Measurements from ENCODE around the gene TMEM151B. TPM values are rescaled to one million over a fixed set of nuclear protein-coding genes. Genes with fewer than 3 reads are reported as not detected.

Gene TMEM151B
- total RNA-seq, 2 donors from 2014 or later = not detected

GRCh38 chr6:44258921-44259320, 11.3 kb upstream of the TMEM151B start:
- DNase-seq (ENCODE audit: low spot score) = no peak
- intact Hi-C loops (cut with DNase I) = no loop called here

GRCh38 chr6:44260011-44260410, 10.2 kb upstream of the TMEM151B start:
- intact Hi-C loops (cut with DNase I) = no loop called here
- no peak for DNase-seq (ENCODE audit: low spot score)

- DNase-seq (ENCODE audit: low spot score) = no peak
- intact Hi-C loops (cut with DNase I) = no loop called here
Measured at GRCh38 chr6:44260451-44261297, 9.6 kb upstream of the TMEM151B start.

DNA sequence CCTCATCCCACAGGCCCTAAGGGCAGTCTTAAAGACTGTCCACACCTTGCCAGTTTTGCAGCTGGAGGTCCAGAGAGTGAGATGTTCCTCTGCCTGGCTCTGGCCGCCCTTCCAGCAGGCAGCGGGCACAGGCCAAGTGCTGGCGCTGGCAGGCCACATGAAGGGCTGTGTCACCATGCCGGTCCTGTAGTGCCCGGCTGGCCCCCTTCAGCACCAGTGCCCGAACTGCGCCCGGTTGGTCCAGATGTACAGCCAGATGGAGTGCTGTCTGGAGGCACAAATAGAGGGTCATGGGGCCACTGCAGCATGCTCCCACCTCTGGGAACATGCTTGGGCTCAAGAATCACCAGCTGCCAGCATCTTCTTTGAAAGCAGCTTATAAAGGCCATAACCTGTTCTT, 8.7 kb upstream of the TMEM151B start:
- intact Hi-C loops (cut with DNase I) = no loop called here
- no peak for DNase-seq (ENCODE audit: low spot score)

DNA sequence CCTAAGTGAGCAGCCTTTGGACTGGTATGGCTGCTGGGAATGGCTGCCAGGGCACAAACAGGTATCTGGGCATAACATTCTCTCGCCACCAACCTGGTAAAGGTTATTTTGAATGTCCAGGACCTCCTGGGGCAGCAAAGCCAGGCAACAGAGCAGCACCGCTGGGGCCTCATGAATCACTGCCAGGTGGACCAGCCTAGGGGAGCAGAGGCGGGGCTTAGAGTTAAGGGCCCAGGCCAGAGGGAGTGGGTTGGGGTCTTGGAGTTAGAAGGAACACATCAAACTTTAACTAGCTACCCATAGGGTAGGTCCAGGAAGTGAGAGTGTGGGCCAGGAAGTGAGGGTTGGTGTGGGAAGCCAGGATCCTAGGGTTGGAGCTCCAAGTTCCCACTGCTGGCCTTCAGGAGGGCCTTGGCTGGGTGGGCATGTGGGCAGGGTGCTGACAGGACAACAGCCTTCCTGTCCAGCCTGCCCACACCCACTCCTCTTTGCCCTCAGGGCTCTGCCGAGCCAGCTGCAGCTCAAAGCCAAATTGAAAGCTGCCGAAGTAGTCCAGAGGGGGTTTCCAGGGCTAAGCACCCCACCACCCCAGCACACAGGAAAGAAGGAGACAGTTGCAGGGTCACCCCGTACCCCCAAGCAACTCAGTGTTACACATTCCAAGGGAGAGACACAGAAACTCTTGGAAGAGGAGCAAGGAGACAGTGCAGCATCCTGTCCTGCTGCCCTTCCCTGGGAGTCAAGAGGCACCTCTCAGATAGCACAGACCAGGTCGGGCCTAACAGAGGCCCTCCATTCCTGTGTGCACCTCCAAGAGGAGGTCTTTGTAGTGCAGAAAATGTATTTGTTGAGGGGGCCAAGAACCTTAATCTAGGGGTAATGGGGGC, 7.5 kb upstream of the TMEM151B start:
- intact Hi-C loops (cut with DNase I) = no loop called here

GRCh38 chr6:44263354-44264100, 6.7 kb upstream of the TMEM151B start:
- peak; percentile 74 for DNase-seq (ENCODE audit: low spot score)
- intact Hi-C loops (cut with DNase I) = no loop called here

More for the DNA sequence above, 7.5 kb upstream of the TMEM151B start:
- DNase-seq (ENCODE audit: low spot score) = peak; percentile 47

DNA sequence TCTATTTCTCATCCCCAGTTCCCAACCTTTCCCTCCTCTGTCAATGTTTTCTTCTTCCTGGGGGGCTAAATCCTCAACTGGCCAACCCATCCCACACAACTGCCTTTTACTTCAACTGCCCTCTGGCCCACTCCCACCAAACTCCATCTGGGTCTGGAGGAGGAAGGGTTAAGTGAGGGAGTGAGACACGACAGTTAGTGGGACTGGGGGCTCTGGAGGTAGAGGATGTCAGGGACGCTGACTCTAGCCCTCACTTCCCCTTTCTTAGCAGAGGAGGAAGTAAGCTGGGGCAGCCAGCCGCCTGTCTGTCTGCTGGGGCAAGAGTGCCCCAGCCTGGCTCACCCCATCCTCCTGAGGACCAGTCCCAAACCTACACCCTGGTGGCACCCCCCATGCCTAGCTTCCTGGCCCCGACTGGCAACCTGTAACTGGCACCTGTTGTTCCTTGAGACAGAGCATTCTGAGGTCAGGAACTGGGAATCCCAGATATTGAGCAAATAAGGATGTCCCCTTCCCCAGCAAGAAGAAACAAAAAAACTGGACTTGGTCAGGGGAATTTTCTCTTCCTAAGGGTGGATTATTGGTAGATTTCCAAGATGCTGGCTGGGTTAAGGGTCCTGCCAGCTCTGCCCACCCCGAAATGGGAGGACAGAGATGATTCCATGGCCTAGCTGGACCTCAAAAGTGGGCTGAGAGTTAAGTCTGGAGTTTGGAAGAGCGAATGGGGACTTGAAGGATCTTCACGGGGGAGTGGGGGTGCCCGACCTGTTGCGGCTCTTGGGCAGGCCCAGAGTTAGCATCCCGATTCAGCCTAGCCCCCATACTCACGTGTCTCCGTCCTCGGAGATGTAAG, 5.9 kb upstream of the TMEM151B start:
- intact Hi-C loops (cut with DNase I) = loop anchor here in 1 of 2 donors (5.0 kb wide), 1 partner anchor 73 kb away; no protein-coding TSS in a partner anchor
- peak; percentile 89 for DNase-seq (ENCODE audit: low spot score)

DNA sequence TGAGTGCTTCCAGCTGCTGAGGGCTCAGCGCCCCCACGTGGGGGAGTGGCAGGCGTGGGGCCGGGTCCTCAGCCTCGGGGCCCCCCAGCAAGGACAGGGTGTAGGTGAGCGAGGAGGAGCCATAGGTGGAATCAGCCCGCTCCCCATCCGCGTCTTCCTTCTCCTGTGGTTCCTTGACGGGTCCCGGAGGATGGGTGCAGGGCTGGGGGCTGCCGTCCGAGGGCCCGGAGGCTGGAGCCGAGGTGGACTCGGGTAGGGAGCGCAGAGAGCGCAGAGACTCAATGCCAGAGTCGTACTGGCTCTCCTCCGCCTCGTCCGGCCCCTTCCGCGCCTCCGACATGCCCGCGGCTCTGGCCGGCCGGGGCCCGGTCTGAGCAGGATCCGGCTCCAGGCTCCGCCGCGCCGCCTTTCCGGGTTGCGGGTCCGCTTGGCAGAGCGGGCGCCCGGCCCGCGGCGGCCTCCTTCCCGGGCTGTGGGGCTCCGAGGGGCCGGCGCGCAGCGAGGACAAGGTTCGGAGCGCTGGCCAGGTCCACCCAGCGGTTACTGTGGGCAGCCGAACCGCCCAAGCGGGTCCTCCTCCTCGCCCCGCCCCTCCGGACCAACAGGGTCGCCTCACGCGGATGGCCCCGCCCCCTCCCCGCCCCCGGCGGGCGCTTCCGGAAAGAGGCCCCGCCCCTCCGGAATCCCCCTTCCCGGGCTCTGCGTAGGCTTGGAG, 5.1 kb upstream of the TMEM151B start, which contains the start of gene NFKBIE:
Gene NFKBIE (minus strand): TSS at position 545 of the 715 bp plus-strand sequence. CDS start 205 bp downstream, at position 340.
- DNase-seq (ENCODE audit: low spot score) = peak; percentile 98
- intact Hi-C loops (cut with DNase I) = loop anchor here in 1 of 2 donors (5.0 kb wide), 1 partner anchor 72 kb away; no protein-coding TSS in a partner anchor

DNA sequence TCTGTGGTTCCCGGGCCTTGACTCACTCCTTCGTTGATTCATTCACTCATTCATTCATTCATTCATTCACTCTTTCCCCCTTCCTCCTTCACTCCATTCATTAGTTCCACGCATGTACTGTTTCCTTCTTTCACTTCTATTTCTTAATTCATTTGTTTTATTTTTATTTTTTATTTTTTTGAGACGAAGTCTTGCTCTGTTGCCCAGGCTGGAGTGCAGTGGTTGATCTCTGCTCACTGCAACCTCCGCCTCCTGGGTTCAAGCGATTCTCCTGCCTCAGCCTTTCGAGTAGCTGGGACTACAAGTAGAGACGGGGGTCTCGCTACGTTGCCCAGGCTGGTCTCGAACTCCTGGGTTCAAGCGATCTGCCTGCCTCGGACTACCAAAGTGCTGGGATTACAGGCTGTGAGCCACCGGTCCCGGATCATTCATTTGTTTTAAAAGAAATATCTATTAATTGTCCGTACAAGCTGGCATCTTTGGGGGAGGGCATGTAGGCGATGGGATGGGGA, 4.5 kb upstream of the TMEM151B start:
- no peak for DNase-seq (ENCODE audit: low spot score)
- intact Hi-C loops (cut with DNase I) = loop anchor here (1.0 to 5.0 kb wide), 2 partner anchors 39 to 72 kb away; no protein-coding TSS in a partner anchor

DNA sequence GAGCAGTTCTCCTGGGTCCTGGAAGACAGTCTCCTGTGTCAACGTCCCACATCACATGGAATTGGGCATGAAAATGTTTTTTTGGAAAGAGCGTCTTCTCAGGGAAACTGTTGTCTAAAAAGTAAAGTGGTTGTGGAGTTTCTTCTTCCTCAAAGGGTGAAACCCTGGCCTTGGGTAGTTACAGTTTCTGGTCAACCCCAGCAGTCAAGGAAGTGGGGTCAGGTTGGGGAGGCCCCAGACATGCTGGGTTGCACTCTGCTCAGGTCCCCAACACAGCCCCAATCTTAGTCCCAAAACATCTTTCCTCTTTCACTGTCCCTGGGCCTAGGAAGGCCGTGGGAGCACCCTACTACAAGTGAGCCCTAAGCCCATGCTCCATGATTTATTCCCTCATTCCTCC, 3.9 kb upstream of the TMEM151B start:
- intact Hi-C loops (cut with DNase I) = loop anchor here (1.0 to 5.0 kb wide), 2 partner anchors 40 to 71 kb away; no protein-coding TSS in a partner anchor
- no peak for DNase-seq (ENCODE audit: low spot score)

DNA sequence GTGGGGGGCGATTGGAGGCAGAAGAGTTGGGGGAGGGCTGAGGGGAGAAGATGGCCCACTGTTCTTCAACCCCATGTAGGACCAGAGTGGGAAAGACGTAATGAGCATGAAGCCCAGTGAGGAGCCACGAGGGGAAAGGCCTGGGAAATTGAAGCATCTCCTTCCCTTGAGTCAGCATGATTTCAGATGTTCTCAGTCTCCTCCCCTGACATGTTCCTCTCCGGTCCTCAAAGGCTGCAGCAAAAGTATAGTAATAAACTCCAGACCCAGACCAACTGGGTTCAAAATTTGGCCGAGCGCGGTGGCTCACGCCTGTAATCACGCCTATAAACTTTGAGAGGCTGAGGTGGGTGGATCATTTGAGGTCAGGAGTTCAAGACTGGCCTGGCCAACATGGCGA, 3.0 kb upstream of the TMEM151B start:
- intact Hi-C loops (cut with DNase I) = loop anchor here in 1 of 2 donors (5.0 kb wide), 1 partner anchor 70 kb away; no protein-coding TSS in a partner anchor
- no peak for DNase-seq (ENCODE audit: low spot score)

- DNase-seq (ENCODE audit: low spot score) = no peak
- intact Hi-C loops (cut with DNase I) = loop anchor here in 1 of 2 donors (5.0 kb wide), 1 partner anchor 69 kb away; no protein-coding TSS in a partner anchor
Measured at GRCh38 chr6:44268095-44268628, 2.1 kb upstream of the TMEM151B start.

GRCh38 chr6:44269178-44269920, 901 bp upstream of the TMEM151B start:
- intact Hi-C loops (cut with DNase I) = loop anchor here in 1 of 2 donors (5.0 kb wide), 1 partner anchor 68 kb away; no protein-coding TSS in a partner anchor

DNA sequence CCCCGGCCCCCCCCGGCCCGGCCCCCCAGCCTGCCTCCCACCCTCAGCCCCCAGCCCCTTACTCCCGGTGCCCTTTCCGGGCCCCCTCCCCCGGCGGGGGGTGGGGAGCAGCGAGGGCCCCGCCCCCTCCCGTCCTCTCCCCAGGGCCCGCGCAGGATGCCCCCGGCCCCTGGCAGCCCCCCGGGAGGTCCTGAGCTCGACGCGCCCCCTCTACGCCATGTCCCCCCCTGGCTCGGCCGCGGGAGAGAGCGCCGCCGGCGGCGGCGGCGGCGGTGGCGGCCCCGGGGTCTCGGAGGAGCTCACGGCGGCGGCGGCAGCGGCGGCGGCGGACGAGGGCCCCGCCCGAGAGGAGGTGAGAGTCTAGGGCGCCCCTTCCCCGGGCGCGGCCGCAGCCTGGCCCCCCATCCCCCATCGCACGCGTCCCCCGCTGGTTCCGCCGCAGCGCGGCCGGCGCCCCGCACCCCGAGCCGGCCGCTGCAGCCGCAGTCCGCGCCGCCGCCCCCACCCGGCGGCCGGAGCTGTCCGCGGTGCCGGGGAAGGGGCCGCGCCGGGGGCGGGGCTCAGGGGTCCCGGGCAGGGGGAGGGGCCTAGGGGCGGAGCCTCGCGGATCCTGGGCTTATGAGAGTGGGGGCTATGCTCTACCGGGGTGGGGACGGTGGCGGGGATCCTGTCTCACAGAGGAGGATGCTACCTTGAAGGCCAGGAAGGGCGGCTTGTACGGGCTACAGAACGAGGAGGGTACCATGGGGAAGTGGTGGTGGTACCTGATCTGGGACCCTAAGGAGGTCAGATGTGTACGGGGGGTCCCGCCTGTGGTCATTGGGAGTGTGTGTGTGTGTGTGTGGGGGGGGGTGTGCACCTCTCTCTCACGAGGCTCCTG, 516 bp downstream of the TMEM151B start:
- intact Hi-C loops (cut with DNase I) = no loop called here
- DNase-seq (ENCODE audit: low spot score) = no peak

More at GRCh38 chr6:44269178-44269920, 901 bp upstream of the TMEM151B start:
- DNase-seq (ENCODE audit: low spot score) = no peak

DNA sequence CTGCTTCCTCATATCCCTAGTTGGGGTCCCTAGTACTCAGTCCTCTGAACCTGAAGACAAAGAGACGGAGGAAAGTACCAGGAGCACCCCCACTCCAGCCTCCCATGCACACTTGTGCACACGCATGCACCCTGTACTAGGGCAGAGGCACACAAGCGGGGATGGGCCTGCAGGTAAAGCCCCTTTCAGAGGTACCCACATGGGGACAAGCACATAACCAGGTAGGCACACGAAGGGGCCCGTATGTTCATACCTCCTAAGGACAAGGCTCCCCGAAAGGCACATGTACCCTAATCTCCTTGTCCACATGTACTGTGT, 1.1 kb downstream of the TMEM151B start:
- intact Hi-C loops (cut with DNase I) = no loop called here
- DNase-seq (ENCODE audit: low spot score) = no peak
